ENCODE data around the gene VASP. TPM values are rescaled to one million over a fixed set of nuclear protein-coding genes. Genes with fewer than 3 reads are reported as not detected.
A peak's percentile ranks its signal among the peaks of the same experiment; 100 is the strongest.

VASP gene
- polyA plus RNA-seq, 1 donor from 2014 or later, result 6.1 TPM

GRCh38 chr19:45485305-45486077 lies 21.8 kb upstream of the VASP start:
- TF ChIP-seq SMC3 (conservative IDR thresholded peaks at IDR 0.05; ENCODE audit: poor library complexity) (peak; percentile 30), CTCF (IDR thresholded peaks at IDR 0.05; ENCODE audit: poor library complexity, severe bottlenecking) (peak; percentile 72), MXI1 (conservative IDR thresholded peaks at IDR 0.05; ENCODE audit: poor library complexity, severe bottlenecking) (no peak), EZH2 (IDR thresholded peaks at IDR 0.05; ENCODE audit: borderline replicate concordance, insufficient read depth, low read length, poor library complexity, severe bottlenecking) (no peak), RAD21 (conservative IDR thresholded peaks at IDR 0.05) (peak; percentile 34), POLR2AphosphoS5 (IDR thresholded peaks at IDR 0.05) (no peak), EP300 (conservative IDR thresholded peaks at IDR 0.05; ENCODE audit: poor library complexity, severe bottlenecking) (no peak), TAF1 (IDR thresholded peaks at IDR 0.05; ENCODE audit: low read depth) (no peak)
- TF ChIP-seq, protein P1, sequence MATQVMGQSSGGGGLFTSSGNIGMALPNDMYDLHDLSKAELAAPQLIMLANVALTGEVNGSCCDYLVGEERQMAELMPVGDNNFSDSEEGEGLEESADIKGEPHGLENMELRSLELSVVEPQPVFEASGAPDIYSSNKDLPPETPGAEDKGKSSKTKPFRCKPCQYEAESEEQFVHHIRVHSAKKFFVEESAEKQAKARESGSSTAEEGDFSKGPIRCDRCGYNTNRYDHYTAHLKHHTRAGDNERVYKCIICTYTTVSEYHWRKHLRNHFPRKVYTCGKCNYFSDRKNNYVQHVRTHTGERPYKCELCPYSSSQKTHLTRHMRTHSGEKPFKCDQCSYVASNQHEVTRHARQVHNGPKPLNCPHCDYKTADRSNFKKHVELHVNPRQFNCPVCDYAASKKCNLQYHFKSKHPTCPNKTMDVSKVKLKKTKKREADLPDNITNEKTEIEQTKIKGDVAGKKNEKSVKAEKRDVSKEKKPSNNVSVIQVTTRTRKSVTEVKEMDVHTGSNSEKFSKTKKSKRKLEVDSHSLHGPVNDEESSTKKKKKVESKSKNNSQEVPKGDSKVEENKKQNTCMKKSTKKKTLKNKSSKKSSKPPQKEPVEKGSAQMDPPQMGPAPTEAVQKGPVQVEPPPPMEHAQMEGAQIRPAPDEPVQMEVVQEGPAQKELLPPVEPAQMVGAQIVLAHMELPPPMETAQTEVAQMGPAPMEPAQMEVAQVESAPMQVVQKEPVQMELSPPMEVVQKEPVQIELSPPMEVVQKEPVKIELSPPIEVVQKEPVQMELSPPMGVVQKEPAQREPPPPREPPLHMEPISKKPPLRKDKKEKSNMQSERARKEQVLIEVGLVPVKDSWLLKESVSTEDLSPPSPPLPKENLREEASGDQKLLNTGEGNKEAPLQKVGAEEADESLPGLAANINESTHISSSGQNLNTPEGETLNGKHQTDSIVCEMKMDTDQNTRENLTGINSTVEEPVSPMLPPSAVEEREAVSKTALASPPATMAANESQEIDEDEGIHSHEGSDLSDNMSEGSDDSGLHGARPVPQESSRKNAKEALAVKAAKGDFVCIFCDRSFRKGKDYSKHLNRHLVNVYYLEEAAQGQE (IDR thresholded peaks at IDR 0.05; ENCODE audit: borderline replicate concordance), result no peak
- H3K9me2 ChIP-seq (ENCODE audit: insufficient read depth, low read length), result no peaks in the 10 kb centered on the region
- no peaks in the 10 kb centered on the region for H3F3A ChIP-seq (ENCODE audit: insufficient read depth, low read length, poor library complexity, severe bottlenecking)
- no peak overlapping the region for H3K4me3 ChIP-seq (ENCODE audit: low read length)
- no peaks in the 10 kb centered on the region for H3K36me3 ChIP-seq (ENCODE audit: insufficient read depth, low read length)
- H3K79me2 ChIP-seq (replicated peaks; ENCODE audit: insufficient read depth, low read length), result no peaks in the 10 kb centered on the region
- H3K4me2 ChIP-seq (ENCODE audit: low read length), result no peak overlapping the region
- no peak overlapping the region for H3K27ac ChIP-seq (ENCODE audit: low read length)
- H3K27me3 ChIP-seq (ENCODE audit: insufficient read depth, low read depth, low read length), result no peaks in the 10 kb centered on the region
- no peaks in the 10 kb centered on the region for H3K9me3 ChIP-seq (ENCODE audit: low read length)
- H3K9ac ChIP-seq (ENCODE audit: low read length), result no peak overlapping the region
- H4K20me1 ChIP-seq (ENCODE audit: insufficient read depth), result no peaks in the 10 kb centered on the region
- no peak overlapping the region for H2AFZ ChIP-seq (ENCODE audit: low read depth, low read length)

- Histone ChIP-seq H3F3A (ENCODE audit: insufficient read depth, low read length, poor library complexity, severe bottlenecking) (no peaks in the 10 kb centered on the region), H3K4me3 (ENCODE audit: low read length) (no peak overlapping the region), H3K79me2 (replicated peaks; ENCODE audit: insufficient read depth, low read length) (no peaks in the 10 kb centered on the region), H3K27me3 (ENCODE audit: insufficient read depth, low read depth, low read length) (no peaks in the 10 kb centered on the region), H2AFZ (ENCODE audit: low read depth, low read length) (no peak overlapping the region), H3K36me3 (ENCODE audit: insufficient read depth, low read length) (no peaks in the 10 kb centered on the region), H4K20me1 (ENCODE audit: insufficient read depth) (peaks cover 12% of the 10 kb centered on the region), H3K9me3 (ENCODE audit: low read length) (no peaks in the 10 kb centered on the region), H3K9me2 (ENCODE audit: insufficient read depth, low read length) (no peaks in the 10 kb centered on the region), H3K9ac (ENCODE audit: low read length) (no peak overlapping the region), H3K27ac (ENCODE audit: low read length) (no peak overlapping the region), H3K4me2 (ENCODE audit: low read length) (no peak overlapping the region)
- TF ChIP-seq SMC3 (conservative IDR thresholded peaks at IDR 0.05; ENCODE audit: poor library complexity) (no peak), CTCF (IDR thresholded peaks at IDR 0.05; ENCODE audit: poor library complexity, severe bottlenecking) (no peak), EP300 (conservative IDR thresholded peaks at IDR 0.05; ENCODE audit: poor library complexity, severe bottlenecking) (no peak), POLR2AphosphoS5 (IDR thresholded peaks at IDR 0.05) (no peak)
- TF ChIP-seq, protein P1 (IDR thresholded peaks at IDR 0.05; ENCODE audit: borderline replicate concordance), result no peak
These were observed 18.6 kb upstream of the VASP start for GRCh38 chr19:45488708-45489107.
